ENCODE results near the gene LBH. TPM values are rescaled to one million over a fixed set of nuclear protein-coding genes. Genes with fewer than 3 reads are reported as not detected.

Gene LBH
- total and polyA plus RNA-seq, 2 of the 13 experiments (the other 11 are each of a cell fraction or from before 2014, with no cell fraction given): 0.09 to 0.25 TPM

GRCh38 chr2:30221531-30221930 is 9.8 kb upstream of the LBH start:
- BruUV-seq (replicated peaks): no TSS peak
- in situ Hi-C loops (cut with HindIII; ENCODE audit: extremely low pct_ligation_motif_present, low pct_unique_long_range_greater_than_20kb): loop anchor here (25.0 kb wide), 2 partner anchors 941 to 1116 kb away; no protein-coding TSS in a partner anchor
- WGBS (ENCODE audit: low lambda C conversion rate): 12% methylated on average over 6 of the region's 6 CpGs
- TF ChIP-seq ZNF704 (CRISPR knock-in tag; IDR thresholded peaks at IDR 0.05; ENCODE audit: borderline replicate concordance): no peak
- no peak for TF ChIP-seq ZNF460 (CRISPR knock-in tag; IDR thresholded peaks at IDR 0.05; ENCODE audit: borderline replicate concordance)
- TF ChIP-seq REPIN1 (CRISPR knock-in tag; IDR thresholded peaks at IDR 0.05; ENCODE audit: borderline replicate concordance, low read depth): no peak
- no peak for TF ChIP-seq ZNF18 (CRISPR knock-in tag; IDR thresholded peaks at IDR 0.05; ENCODE audit: insufficient replicate concordance)
- no peak for TF ChIP-seq JARID2 (CRISPR knock-in tag; IDR thresholded peaks at IDR 0.05; ENCODE audit: insufficient replicate concordance)
- TF ChIP-seq SRSF9 (IDR thresholded peaks at IDR 0.05; ENCODE audit: borderline replicate concordance, insufficient read depth, low read depth, low read length, poor library complexity, severe bottlenecking): no peak
- TF ChIP-seq CENPBD1 (CRISPR knock-in tag; IDR thresholded peaks at IDR 0.05; ENCODE audit: borderline replicate concordance, low read depth): no peak
- no peak for TF ChIP-seq ZNF431 (CRISPR knock-in tag; IDR thresholded peaks at IDR 0.05; ENCODE audit: borderline replicate concordance, low read depth)
- no peak for TF ChIP-seq ZBTB1 (CRISPR knock-in tag; IDR thresholded peaks at IDR 0.05; ENCODE audit: borderline replicate concordance)
- no peak for TF ChIP-seq ZSCAN12 (CRISPR knock-in tag; IDR thresholded peaks at IDR 0.05)
- TF ChIP-seq ZNF33B (CRISPR knock-in tag; IDR thresholded peaks at IDR 0.05): no peak
- no peak for TF ChIP-seq E2F1 (CRISPR knock-in tag; IDR thresholded peaks at IDR 0.05)
- no peak for TF ChIP-seq PHF8 (CRISPR knock-in tag; IDR thresholded peaks at IDR 0.05)
- TF ChIP-seq DNMT1 (CRISPR knock-in tag; IDR thresholded peaks at IDR 0.05): no peak
- TF ChIP-seq RBM22 (optimal IDR thresholded peaks at IDR 0.05; ENCODE audit: low read length): no peak
- TF ChIP-seq PHF5A (CRISPR knock-in tag; IDR thresholded peaks at IDR 0.05; ENCODE audit: low read depth, unreplicated experiment): no peak
- no peak for TF ChIP-seq ZNF367 (CRISPR knock-in tag; IDR thresholded peaks at IDR 0.05; ENCODE audit: borderline replicate concordance)

More at GRCh38 chr2:30221531-30221930, 9.8 kb upstream of the LBH start:
- ATAC-seq: no peak
- Histone ChIP-seq H3K36me3 (replicated peaks in 1 of 2; ENCODE audit: control insufficient read depth in 1 of 2, insufficient read depth in 2 of 2, low read length in 2 of 2) (no peaks in the 10 kb centered on the region), H2AFZ (ENCODE audit: low read length) (no peak overlapping the region), H3K4me1 (ENCODE audit: insufficient read depth, low read length) (no peaks in the 10 kb centered on the region), H3K4me2 (ENCODE audit: low read depth, low read length) (no peak overlapping the region), H3K27ac (ENCODE audit: extremely low read length, insufficient read depth, low read length) (no peak overlapping the region), H4K20me1 (ENCODE audit: insufficient read depth, low read length) (no peaks in the 10 kb centered on the region), H3K9me3 (ENCODE audit: low read length) (no peaks in the 10 kb centered on the region), H3K9ac (ENCODE audit: insufficient read depth, low read depth, low read length) (no peak overlapping the region), H3K79me2 (ENCODE audit: insufficient read depth, low read length) (no peaks in the 10 kb centered on the region), H3K4me3 (replicated peaks in 1 of 3; ENCODE audit: insufficient read depth in 1 of 3, low read depth in 2 of 3, low read length in 3 of 3) (no peak overlapping the region), H3K27me3 (ENCODE audit: control insufficient read depth in 1 of 2, insufficient read depth in 2 of 2, low read length in 2 of 2) (peaks cover 3 to 71% of the 10 kb centered on the region in 2 experiments; a peak in 4 of 5 replicates)
- ChIA-PET POLR2A (no interaction called here), CTCF (ENCODE audit: low intra/inter-chr PET ratio, low total read pairs) (no interaction called here)
- no peak for DNase-seq (ENCODE audit: low spot score)
- intact Hi-C loops (cut with micrococcal nuclease; ENCODE audit: unreplicated experiment): no loop called here
- no peak for FAIRE-seq
